RPMI8226 (cell line): ENCODE results near the gene AFG1L.
"Not testable (repeated sequence)": the region's sequence is repeated elsewhere in the genome, so short reads cannot be mapped to it uniquely, and the experiment has no call there.

ENCODE experiments used
- DNase-seq: peaks from one replicate; pipeline ENCODE4 v3.0.0-alpha.2; 2015

The AFG1L gene

GRCh38 chr6:108355890-108356289, 61.0 kb downstream of the AFG1L start:
- no peak for DNase-seq

- DNase-seq = peak; percentile 3
These were observed 65.3 kb downstream of the AFG1L start for GRCh38 chr6:108359901-108360882.

- no peak for DNase-seq
These were observed 66.1 kb downstream of the AFG1L start for GRCh38 chr6:108360919-108361311.

DNA sequence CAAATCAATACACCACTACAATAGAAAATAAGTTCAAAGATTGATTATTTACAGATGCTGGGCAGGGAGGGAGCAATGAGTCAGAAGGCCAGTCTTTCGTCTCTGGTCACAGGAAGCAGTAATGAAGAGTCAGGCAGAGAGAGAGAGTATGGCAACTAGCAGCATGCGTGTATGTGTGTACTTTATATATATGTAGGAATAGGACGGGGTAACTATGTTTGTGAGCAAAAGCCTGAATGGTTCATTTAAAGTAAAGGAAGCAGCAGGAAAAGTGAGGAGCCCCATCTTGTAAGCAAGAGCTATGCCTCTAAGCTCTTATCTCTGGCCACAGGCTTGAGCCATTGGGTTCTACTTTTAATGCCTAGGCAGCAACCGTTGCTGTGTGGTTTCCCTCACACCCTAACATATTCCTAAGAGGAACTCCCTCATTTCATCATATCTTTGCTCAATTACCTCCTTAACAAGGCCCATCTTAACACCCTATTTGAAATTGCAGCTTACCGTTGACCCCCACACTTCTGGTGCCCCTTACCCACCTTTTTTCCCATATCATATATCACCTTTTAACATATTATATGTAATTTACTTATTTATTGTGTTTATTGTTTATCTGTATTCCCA, 66.6 kb downstream of the AFG1L start:
- DNase-seq = no peak

GRCh38 chr6:108362455-108362854, 67.6 kb downstream of the AFG1L start:
- no peak for DNase-seq

- DNase-seq = no peak
These were observed 68.3 kb downstream of the AFG1L start for GRCh38 chr6:108363113-108363512.

- DNase-seq = no peak
These were observed 69.0 kb downstream of the AFG1L start for GRCh38 chr6:108363889-108364313.

DNA sequence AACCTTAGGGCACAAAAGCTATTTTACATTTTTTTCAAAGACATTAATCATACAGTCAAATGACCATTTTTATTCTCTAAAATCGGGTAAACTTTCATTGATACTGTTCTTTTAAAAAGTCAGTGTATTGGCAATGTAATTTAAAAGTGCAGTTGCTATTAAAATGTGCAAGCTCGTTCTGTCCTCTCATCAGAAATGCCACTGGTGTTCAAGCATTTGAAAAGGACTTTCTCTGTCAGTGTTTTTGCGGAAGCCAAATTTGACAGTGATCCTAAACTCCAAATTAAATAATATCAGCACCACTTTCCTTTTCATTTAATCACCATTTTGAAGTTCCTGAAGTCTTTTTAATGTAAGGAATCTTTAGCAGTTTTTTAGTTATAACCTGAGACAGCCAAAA, 69.6 kb downstream of the AFG1L start:
- no peak for DNase-seq

GRCh38 chr6:108365478-108365877, 70.6 kb downstream of the AFG1L start:
- DNase-seq = no peak

DNA sequence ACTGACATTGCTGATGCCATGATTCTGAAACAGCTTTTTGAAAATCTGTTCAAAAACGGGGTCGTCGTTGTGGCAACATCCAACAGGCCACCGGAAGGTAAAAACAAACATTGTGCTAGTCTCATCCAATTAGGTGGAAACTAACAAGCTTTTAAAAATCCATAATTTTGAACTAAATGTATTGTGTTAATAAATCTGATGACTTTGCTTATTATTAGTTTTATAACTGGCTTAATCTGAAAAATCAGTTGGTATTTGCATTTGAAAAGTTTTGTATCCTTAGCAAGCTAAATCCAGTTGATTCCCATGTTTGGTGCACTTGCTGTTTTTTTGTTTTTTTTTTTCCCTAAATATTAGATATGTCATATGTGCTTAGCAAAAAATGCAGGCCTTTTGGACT, 71.4 kb downstream of the AFG1L start:
- DNase-seq = no peak

DNA sequence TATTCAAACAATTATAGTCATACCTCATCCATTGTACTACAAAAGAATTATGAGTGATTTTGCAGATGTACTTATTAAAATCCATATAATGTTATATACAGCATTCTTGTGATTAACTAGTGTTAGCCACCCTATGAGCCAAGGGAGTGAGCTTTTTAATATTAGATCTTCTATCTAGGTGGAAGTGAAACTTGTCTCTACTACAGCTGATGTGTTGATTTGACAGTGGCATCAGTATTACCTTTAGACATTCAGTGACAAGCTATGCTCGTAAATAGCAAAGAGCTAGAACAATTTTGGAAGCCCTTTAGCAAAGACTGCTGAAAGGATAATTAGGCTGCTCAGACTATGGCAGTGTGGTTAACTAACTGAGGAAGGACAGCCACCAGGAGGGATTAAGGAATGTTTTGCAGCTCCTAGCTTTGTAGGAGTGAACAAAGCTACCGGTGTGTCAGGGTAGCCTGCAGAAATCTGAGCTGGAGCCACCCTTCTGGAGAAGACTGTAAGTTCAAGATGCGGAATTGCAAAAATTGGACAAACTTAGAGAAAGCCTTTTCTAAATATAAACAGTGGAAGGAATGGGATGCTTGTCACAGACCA, 73.7 kb downstream of the AFG1L start:
- no peak for DNase-seq

GRCh38 chr6:108380876-108381275, 86.0 kb downstream of the AFG1L start:
- no peak for DNase-seq

DNA sequence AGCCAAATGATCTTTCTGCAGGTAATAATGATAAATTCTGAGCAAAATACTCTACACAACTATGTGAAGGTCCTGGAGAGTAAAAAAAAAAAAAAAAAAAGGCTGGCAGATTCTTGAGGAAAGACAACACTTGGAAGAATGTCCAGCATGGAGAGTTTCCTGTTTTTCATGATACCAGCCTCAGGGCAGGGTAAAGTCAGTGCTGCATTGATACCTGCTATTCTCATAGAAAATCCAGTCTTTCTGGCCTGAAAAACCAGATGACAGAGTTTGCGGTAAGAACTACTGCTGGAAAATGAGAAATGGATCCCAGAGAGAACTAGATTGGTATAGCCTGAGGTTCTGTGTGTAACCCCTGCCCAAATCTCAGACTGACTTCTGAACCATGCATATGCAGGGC, 89.1 kb downstream of the AFG1L start:
- no peak for DNase-seq

DNA sequence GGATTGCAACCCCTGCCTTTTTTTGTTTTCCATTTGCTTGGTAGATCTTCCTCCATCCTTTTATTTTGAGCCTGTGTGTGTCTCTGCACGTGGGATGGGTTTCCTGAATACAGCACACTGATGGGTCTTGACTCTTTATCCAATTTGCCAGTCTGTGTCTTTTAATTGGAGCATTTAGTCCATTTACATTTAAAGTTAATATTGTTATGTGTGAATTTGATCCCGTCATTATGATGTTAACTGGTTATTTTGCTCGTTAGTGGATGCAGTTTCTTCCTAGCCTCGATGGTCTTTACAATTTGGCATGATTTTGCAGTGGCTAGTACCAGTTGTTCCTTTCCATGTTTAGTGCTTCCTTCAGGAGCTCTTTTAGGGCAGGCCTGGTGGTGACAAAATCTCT, 94.3 kb downstream of the AFG1L start:
- DNase-seq = not testable (repeated sequence)

GRCh38 chr6:108395297-108395696, 100.4 kb downstream of the AFG1L start:
- no peak for DNase-seq

- DNase-seq = no peak
These were observed 108.4 kb downstream of the AFG1L start for GRCh38 chr6:108403236-108403635.

DNA sequence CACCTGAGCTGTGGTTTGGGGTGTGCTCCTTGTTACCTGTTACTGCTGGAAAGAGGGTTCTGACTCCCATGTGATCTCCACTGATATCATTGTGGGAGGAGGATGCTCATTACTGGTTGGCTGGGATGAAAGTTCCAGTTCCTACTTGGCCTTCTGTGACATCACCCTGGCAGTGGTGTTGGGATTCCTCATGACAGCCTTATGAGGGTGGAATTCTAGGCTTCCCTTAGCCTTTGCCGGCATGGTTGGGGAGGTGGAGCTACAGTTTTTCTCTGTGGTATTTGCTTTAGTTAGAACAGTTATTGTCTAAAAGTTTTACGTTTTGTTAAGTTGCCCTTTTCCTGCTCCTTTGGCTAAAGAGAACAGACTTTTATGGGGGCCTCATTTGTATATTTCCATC, 112.1 kb downstream of the AFG1L start:
- no peak for DNase-seq

- no peak for DNase-seq
These were observed 113.3 kb downstream of the AFG1L start for GRCh38 chr6:108407904-108408827.

GRCh38 chr6:108408861-108409260, 114.0 kb downstream of the AFG1L start:
- no peak for DNase-seq

DNA sequence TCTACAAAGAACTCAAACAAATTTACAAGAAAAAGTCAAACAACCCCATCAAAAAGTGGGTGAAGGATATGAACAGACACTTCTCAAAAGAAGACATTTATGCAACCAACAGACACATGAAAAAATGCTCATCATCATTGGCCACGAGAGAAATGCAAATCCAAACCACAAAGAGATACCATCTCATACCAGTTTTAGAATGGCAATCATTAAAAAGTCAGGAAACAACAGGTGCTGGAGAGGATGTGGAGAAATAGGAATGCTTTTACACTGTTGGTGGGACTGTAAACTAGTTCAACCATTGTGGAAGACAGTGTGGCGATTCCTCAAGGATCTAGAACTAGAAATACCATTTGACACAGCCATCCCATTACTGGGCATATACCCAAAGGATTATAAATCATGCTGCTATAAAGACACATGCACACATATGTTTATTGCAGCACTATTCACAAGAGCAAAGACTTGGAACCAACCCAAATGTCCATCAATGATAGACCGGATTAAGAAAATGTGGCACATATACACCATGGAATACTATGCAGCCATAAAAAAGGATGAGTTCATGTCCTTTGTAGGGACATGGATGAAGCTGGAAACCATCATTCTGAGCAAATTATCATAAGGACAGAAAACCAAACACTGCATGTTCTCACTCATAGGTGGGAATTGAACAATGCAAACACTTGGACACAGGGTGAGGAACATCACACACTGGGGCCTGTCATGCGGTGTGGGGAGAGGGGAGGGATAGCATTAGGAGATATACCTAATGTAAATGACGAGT, 121.4 kb downstream of the AFG1L start:
- not testable (repeated sequence) for DNase-seq

DNA sequence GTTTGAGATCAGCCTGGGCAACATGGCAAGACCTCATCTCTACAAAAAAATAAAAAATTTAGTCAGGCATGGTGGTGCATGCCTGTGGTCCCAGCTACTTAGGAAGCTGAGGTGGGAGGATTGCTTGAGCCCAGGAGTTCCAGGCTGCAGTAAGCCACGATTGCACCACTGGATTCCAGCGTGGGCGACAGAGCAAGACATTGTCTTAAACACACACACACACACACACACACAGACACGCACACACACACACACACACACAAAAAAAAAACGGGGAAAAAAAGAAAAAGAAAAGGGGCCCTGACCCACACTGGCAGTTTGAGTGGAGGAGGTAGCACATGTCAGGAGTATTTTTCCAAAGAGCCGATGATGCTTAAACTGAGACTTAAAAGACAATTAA, 122.2 kb downstream of the AFG1L start:
- DNase-seq = no peak

GRCh38 chr6:108419474-108419873, 124.6 kb downstream of the AFG1L start:
- no peak for DNase-seq
